ENCODE data around the gene MIPEP. TPM values are rescaled to one million over a fixed set of nuclear protein-coding genes. Genes with fewer than 3 reads are reported as not detected.

Gene MIPEP
- total and polyA plus RNA-seq, 9 of the 15 experiments (the other 6 are each of a cell fraction or from before 2014, with no cell fraction given) = 1.7 to 19.3 (median 13.1) TPM

DNA sequence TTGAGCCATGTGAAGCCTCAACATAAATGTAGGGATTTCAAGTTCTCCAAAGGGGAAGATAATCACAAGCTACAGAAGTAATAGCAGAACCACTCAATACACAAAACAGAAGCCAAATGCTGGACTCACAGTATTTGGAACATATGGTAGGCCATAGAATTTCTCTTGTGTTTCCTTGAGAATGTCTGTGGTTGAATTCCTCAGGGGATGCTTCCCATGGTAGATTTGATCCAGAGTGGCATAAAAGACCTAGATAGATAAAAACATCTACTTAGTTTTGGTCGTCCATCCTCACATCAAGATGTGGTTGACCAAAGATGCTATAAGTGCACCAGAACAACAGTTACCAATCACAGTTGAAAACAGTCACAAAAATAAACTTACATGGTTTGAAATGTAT is 83.4 kb downstream of the MIPEP start:
- no peaks in the 10 kb centered on the region for H3K79me2 ChIP-seq (ENCODE audit: control insufficient read depth, insufficient read depth, low read length)
- no TSS peak for BruUV-seq (replicated peaks)
- intact Hi-C loops (cut with micrococcal nuclease) (no loop called here), in situ Hi-C loops (cut with MboI) (no loop called here)
- no peak for DNase-seq (ENCODE audit: extremely low read depth in 1 of 4, low spot score in 3 of 4)
- no peak for ATAC-seq
- H2AFZ ChIP-seq (ENCODE audit: low read depth, low read length) = no peak overlapping the region
- ChIA-PET CTCF (ENCODE audit: low intra/inter-chr PET ratio) (no interaction called here), POLR2A (no interaction called here)
- no peaks in the 10 kb centered on the region for H3K36me3 ChIP-seq (ENCODE audit: control insufficient read depth, insufficient read depth, low read length)
- H3K4me1 ChIP-seq (replicated peaks in 1 of 2; ENCODE audit: control insufficient read depth in 2 of 2, insufficient read depth in 2 of 2, low read length in 2 of 2) = no peaks in the 10 kb centered on the region
- no peaks in the 10 kb centered on the region for H3K9me3 ChIP-seq (replicated peaks; ENCODE audit: control insufficient read depth, insufficient read depth, low read depth, low read length)
- H3K27me3 ChIP-seq (ENCODE audit: control insufficient read depth in 2 of 2, insufficient read depth in 2 of 2, low read length in 2 of 2) = no peaks in the 10 kb centered on the region
- 50% methylated on average over 1 of the region's 1 CpG for WGBS (ENCODE audit: insufficient coverage, low coverage, missing lambda C conversion rate)
- H3K9me1 ChIP-seq (ENCODE audit: control insufficient read depth, insufficient read depth, low read length) = no peaks in the 10 kb centered on the region
- H3K4me2 ChIP-seq (ENCODE audit: insufficient read depth, low read length) = no peak overlapping the region
- no peak for FAIRE-seq
- H4K20me1 ChIP-seq (replicated peaks; ENCODE audit: control insufficient read depth, insufficient read depth, low read length) = no peaks in the 10 kb centered on the region
- H3K9ac ChIP-seq (ENCODE audit: insufficient read depth in 1 of 2, low read depth in 2 of 2, low read length in 2 of 2) = no peak overlapping the region
- TF ChIP-seq ZNF780A (CRISPR knock-in tag; IDR thresholded peaks at IDR 0.05) (no peak), ZBTB17 (CRISPR knock-in tag; IDR thresholded peaks at IDR 0.05) (no peak), TCF3 (CRISPR knock-in tag; IDR thresholded peaks at IDR 0.05) (no peak), ZFP30 (CRISPR knock-in tag; IDR thresholded peaks at IDR 0.05; ENCODE audit: borderline replicate concordance) (no peak), ZNF253 (CRISPR knock-in tag; conservative IDR thresholded peaks at IDR 0.05) (no peak), SAFB (IDR thresholded peaks at IDR 0.05; ENCODE audit: borderline replicate concordance, low read depth, low read length) (no peak), JUNB (CRISPR knock-in tag; conservative IDR thresholded peaks at IDR 0.05) (no peak), SAP30 (IDR thresholded peaks at IDR 0.05; ENCODE audit: borderline replicate concordance, insufficient read depth, low read depth, low read length, poor library complexity, severe bottlenecking) (no peak), SREBF1 (IDR thresholded peaks at IDR 0.05; ENCODE audit: borderline replicate concordance, low read depth, low read length) (no peak), BHLHE40 (IDR thresholded peaks at IDR 0.05; ENCODE audit: low read length) (no peak)
- TF ChIP-seq, protein P1, sequence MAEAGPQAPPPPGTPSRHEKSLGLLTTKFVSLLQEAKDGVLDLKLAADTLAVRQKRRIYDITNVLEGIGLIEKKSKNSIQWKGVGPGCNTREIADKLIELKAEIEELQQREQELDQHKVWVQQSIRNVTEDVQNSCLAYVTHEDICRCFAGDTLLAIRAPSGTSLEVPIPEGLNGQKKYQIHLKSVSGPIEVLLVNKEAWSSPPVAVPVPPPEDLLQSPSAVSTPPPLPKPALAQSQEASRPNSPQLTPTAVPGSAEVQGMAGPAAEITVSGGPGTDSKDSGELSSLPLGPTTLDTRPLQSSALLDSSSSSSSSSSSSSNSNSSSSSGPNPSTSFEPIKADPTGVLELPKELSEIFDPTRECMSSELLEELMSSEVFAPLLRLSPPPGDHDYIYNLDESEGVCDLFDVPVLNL (CRISPR knock-in tag; IDR thresholded peaks at IDR 0.05; ENCODE audit: low read depth) = no peak
- TF ChIP-seq, protein P2, sequence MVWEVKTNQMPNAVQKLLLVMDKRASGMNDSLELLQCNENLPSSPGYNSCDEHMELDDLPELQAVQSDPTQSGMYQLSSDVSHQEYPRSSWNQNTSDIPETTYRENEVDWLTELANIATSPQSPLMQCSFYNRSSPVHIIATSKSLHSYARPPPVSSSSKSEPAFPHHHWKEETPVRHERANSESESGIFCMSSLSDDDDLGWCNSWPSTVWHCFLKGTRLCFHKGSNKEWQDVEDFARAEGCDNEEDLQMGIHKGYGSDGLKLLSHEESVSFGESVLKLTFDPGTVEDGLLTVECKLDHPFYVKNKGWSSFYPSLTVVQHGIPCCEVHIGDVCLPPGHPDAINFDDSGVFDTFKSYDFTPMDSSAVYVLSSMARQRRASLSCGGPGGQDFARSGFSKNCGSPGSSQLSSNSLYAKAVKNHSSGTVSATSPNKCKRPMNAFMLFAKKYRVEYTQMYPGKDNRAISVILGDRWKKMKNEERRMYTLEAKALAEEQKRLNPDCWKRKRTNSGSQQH (CRISPR knock-in tag; IDR thresholded peaks at IDR 0.05) = no peak
- TF ChIP-seq, protein P3, sequence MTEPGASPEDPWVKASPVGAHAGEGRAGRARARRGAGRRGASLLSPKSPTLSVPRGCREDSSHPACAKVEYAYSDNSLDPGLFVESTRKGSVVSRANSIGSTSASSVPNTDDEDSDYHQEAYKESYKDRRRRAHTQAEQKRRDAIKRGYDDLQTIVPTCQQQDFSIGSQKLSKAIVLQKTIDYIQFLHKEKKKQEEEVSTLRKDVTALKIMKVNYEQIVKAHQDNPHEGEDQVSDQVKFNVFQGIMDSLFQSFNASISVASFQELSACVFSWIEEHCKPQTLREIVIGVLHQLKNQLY (CRISPR knock-in tag; conservative IDR thresholded peaks at IDR 0.05) = no peak
- TF ChIP-seq, protein P4, sequence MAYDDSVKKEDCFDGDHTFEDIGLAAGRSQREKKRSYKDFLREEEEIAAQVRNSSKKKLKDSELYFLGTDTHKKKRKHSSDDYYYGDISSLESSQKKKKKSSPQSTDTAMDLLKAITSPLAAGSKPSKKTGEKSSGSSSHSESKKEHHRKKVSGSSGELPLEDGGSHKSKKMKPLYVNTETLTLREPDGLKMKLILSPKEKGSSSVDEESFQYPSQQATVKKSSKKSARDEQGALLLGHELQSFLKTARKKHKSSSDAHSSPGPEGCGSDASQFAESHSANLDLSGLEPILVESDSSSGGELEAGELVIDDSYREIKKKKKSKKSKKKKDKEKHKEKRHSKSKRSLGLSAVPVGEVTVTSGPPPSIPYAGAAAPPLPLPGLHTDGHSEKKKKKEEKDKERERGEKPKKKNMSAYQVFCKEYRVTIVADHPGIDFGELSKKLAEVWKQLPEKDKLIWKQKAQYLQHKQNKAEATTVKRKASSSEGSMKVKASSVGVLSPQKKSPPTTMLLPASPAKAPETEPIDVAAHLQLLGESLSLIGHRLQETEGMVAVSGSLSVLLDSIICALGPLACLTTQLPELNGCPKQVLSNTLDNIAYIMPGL (CRISPR knock-in tag; IDR thresholded peaks at IDR 0.05) = no peak
- H3K27ac ChIP-seq (ENCODE audit: extremely low read depth, low read depth, low read length) = no peak overlapping the region
- H3K4me3 ChIP-seq = no peak overlapping the region

All from K562 (cell line).